ENCODE results near the gene CD28.

CD28 gene

GRCh38 chr2:203718087-203718486 is 11.6 kb downstream of the CD28 start:
- DNase-seq = no peak

GRCh38 chr2:203719456-203720410 is 13.3 kb downstream of the CD28 start:
- no peak for DNase-seq

GRCh38 chr2:203720915-203721672 is 14.7 kb downstream of the CD28 start:
- DNase-seq = no peak

GRCh38 chr2:203721781-203722300 is 15.4 kb downstream of the CD28 start:
- DNase-seq = no peak

- no peak for DNase-seq
Measured at GRCh38 chr2:203722411-203722810, 16.0 kb downstream of the CD28 start.

- no peak for DNase-seq
Measured at GRCh38 chr2:203728321-203728720, 21.9 kb downstream of the CD28 start.

- no peak for DNase-seq
Measured at GRCh38 chr2:203730076-203730729, 23.8 kb downstream of the CD28 start.

- no peak for DNase-seq
Measured at GRCh38 chr2:203730883-203731282, 24.4 kb downstream of the CD28 start.

- DNase-seq = no peak
Measured at GRCh38 chr2:203732092-203732952, 25.9 kb downstream of the CD28 start.

- no peak for DNase-seq
Measured at GRCh38 chr2:203732953-203733510, 26.6 kb downstream of the CD28 start.

GRCh38 chr2:203733684-203734083 is 27.2 kb downstream of the CD28 start:
- no peak for DNase-seq

- no peak for DNase-seq
Measured at GRCh38 chr2:203734276-203734983, 28.0 kb downstream of the CD28 start.

GRCh38 chr2:203737360-203737759 is 30.9 kb downstream of the CD28 start:
- no peak for DNase-seq

- DNase-seq = no peak
Measured at GRCh38 chr2:203739351-203739750, 32.9 kb downstream of the CD28 start.

GRCh38 chr2:203740871-203741281 is 34.4 kb downstream of the CD28 start:
- DNase-seq = no peak

- DNase-seq = no peak
Measured at GRCh38 chr2:203741566-203741965, 35.1 kb downstream of the CD28 start.

GRCh38 chr2:203743441-203743981 is 37.1 kb downstream of the CD28 start:
- no peak for DNase-seq

- DNase-seq = no peak
Measured at GRCh38 chr2:203744091-203744490, 37.7 kb downstream of the CD28 start.

GRCh38 chr2:203745267-203745666 is 38.8 kb downstream of the CD28 start:
- no peak for DNase-seq

- no peak for DNase-seq
Measured at GRCh38 chr2:203748331-203749126, 42.1 kb downstream of the CD28 start.

Data from effector CD8-positive, alpha-beta T cell (primary cell).